ENCODE measurements around the gene NLN. TPM values are rescaled to one million over a fixed set of nuclear protein-coding genes. Genes with fewer than 3 reads are reported as not detected.

Gene NLN
- polyA plus RNA-seq, 1 experiment, result 15.4 TPM

GRCh38 chr5:65811004-65811403 is 89.0 kb downstream of the NLN start:
- DNase-seq (ENCODE audit: low read depth), result no peak
- POLR2A ChIA-PET, result no interaction called here

DNA sequence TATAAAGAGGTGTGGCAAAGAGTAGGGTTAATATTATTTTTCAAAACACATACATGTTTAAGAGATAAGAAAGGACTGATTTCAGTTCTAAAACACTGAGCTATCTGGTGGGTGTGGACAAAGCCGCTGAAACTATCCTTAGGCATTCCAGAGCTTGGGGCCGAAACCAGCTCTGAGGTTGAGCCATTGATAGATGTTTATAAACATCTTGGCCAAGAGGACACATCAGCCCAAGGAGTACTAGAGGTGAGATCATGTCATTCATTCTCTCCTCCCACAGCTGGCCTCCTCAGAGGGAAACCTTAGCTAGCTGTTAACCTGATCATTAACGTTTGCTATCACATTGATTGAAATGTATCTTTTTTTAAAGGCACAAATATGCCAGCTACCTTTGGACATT is 89.9 kb downstream of the NLN start:
- TF ChIP-seq CTCF (IDR thresholded peaks at IDR 0.05; ENCODE audit: insufficient read depth, low read depth, low read length), result no peak
- DNase-seq (ENCODE audit: low read depth), result no peak

More at GRCh38 chr5:65811004-65811403, 89.0 kb downstream of the NLN start:
- H3K4me3 ChIP-seq (ENCODE audit: low read depth, low read length), result no peak overlapping the region
- CTCF ChIA-PET, result no interaction called here
- TF ChIP-seq CTCF (IDR thresholded peaks at IDR 0.05; ENCODE audit: insufficient read depth, low read depth, low read length), result no peak
- no peaks in the 10 kb centered on the region for H3K27me3 ChIP-seq (ENCODE audit: control insufficient read depth, insufficient read depth, low read length)
- H3K36me3 ChIP-seq (ENCODE audit: control insufficient read depth, insufficient read depth, low read length), result no peaks in the 10 kb centered on the region

GRCh38 chr5:65812648-65813047 is 90.6 kb downstream of the NLN start:
- H3K36me3 ChIP-seq (ENCODE audit: control insufficient read depth, insufficient read depth, low read length), result no peaks in the 10 kb centered on the region
- POLR2A ChIA-PET, result no interaction called here
- no peak overlapping the region for H3K4me3 ChIP-seq (ENCODE audit: low read depth, low read length)
- CTCF ChIA-PET, result interaction anchor here (0.8 kb wide), 1 partner anchor 52 kb away, joined by 3 read pairs; no protein-coding TSS in a partner anchor
- H3K27me3 ChIP-seq (ENCODE audit: control insufficient read depth, insufficient read depth, low read length), result no peaks in the 10 kb centered on the region
- TF ChIP-seq CTCF (IDR thresholded peaks at IDR 0.05; ENCODE audit: insufficient read depth, low read depth, low read length), result no peak
- no peak for DNase-seq (ENCODE audit: low read depth)

More for the DNA sequence above, 89.9 kb downstream of the NLN start:
- POLR2A ChIA-PET, result no interaction called here
- CTCF ChIA-PET, result interaction anchor here (0.8 kb wide), 1 partner anchor 52 kb away, joined by 3 read pairs; no protein-coding TSS in a partner anchor
- no peaks in the 10 kb centered on the region for H3K27me3 ChIP-seq (ENCODE audit: control insufficient read depth, insufficient read depth, low read length)
- no peaks in the 10 kb centered on the region for H3K36me3 ChIP-seq (ENCODE audit: control insufficient read depth, insufficient read depth, low read length)
- H3K4me3 ChIP-seq (ENCODE audit: low read depth, low read length), result no peak overlapping the region

GRCh38 chr5:65813174-65813573 is 91.2 kb downstream of the NLN start:
- H3K36me3 ChIP-seq (ENCODE audit: control insufficient read depth, insufficient read depth, low read length), result no peaks in the 10 kb centered on the region
- ChIA-PET CTCF (no interaction called here), POLR2A (no interaction called here)
- no peak for TF ChIP-seq CTCF (IDR thresholded peaks at IDR 0.05; ENCODE audit: insufficient read depth, low read depth, low read length)
- H3K4me3 ChIP-seq (ENCODE audit: low read depth, low read length), result no peak overlapping the region
- no peaks in the 10 kb centered on the region for H3K27me3 ChIP-seq (ENCODE audit: control insufficient read depth, insufficient read depth, low read length)
- DNase-seq (ENCODE audit: low read depth), result no peak

- ChIA-PET CTCF (no interaction called here), POLR2A (no interaction called here)
- Histone ChIP-seq H3K36me3 (ENCODE audit: control insufficient read depth, insufficient read depth, low read length) (no peaks in the 10 kb centered on the region), H3K4me3 (ENCODE audit: low read depth, low read length) (no peak overlapping the region), H3K27me3 (ENCODE audit: control insufficient read depth, insufficient read depth, low read length) (no peaks in the 10 kb centered on the region)
- DNase-seq (ENCODE audit: low read depth), result no peak
- TF ChIP-seq CTCF (IDR thresholded peaks at IDR 0.05; ENCODE audit: insufficient read depth, low read depth, low read length), result no peak
These were observed 93.2 kb downstream of the NLN start for GRCh38 chr5:65815161-65815560.
